GM19468 (cell line): ENCODE measurements around the gene SUFU.
"Not testable (repeated sequence)": the region's sequence is repeated elsewhere in the genome, so short reads cannot be mapped to it uniquely, and the experiment has no call there.

Experiments used
- ATAC-seq: cut with Tn5 transposase; IDR thresholded peaks from one replicate; pipeline ENCODE4 v1.9.1; 2021; ENCODE audit warnings: mild to moderate bottlenecking, moderate library complexity, moderate number of reproducible peaks; ENCODE audit not compliant: unreplicated experiment; ENCODE audit errors: extremely low read depth

Gene SUFU

GRCh38 chr10:102476466-102477141 lies 27.2 kb upstream of the SUFU start:
- ATAC-seq: no peak

- ATAC-seq: no peak
Observed at GRCh38 chr10:102479651-102480050, 24.1 kb upstream of the SUFU start.

- ATAC-seq: no peak
Observed at GRCh38 chr10:102480396-102480795, 23.4 kb upstream of the SUFU start.

GRCh38 chr10:102484021-102484420 lies 19.8 kb upstream of the SUFU start:
- ATAC-seq: no peak

GRCh38 chr10:102485093-102485784 lies 18.5 kb upstream of the SUFU start:
- no peak for ATAC-seq

GRCh38 chr10:102491136-102491535 lies 12.6 kb upstream of the SUFU start:
- ATAC-seq: no peak

GRCh38 chr10:102492344-102492939 lies 11.3 kb upstream of the SUFU start:
- no peak for ATAC-seq

GRCh38 chr10:102492983-102493382 lies 10.8 kb upstream of the SUFU start:
- no peak for ATAC-seq

GRCh38 chr10:102493771-102494170 lies 10.0 kb upstream of the SUFU start:
- ATAC-seq: no peak

- no peak for ATAC-seq
Observed at GRCh38 chr10:102497545-102497944, 6.2 kb upstream of the SUFU start.

GRCh38 chr10:102499356-102499755 lies 4.4 kb upstream of the SUFU start:
- no peak for ATAC-seq

GRCh38 chr10:102500686-102501085 lies 3.1 kb upstream of the SUFU start:
- ATAC-seq: not testable (repeated sequence)

GRCh38 chr10:102501201-102502028 lies 2.4 kb upstream of the SUFU start:
- no peak for ATAC-seq

- peak; percentile 68 for ATAC-seq
Observed at GRCh38 chr10:102502029-102502336, 1.8 kb upstream of the SUFU start.

GRCh38 chr10:102502337-102503151 lies 1.2 kb upstream of the SUFU start, which contains the start of gene ACTR1A:
ACTR1A (minus strand) TSS chr10:102502712; CDS start chr10:102502647, 65 bp downstream.
- peak; percentile 39 for ATAC-seq

GRCh38 chr10:102504179-102504975 lies 605 bp downstream of the SUFU start:
- no peak for ATAC-seq

GRCh38 chr10:102504976-102505300 lies 1.2 kb downstream of the SUFU start:
- no peak for ATAC-seq

- no peak for ATAC-seq
Observed at GRCh38 chr10:102505462-102506115, 1.8 kb downstream of the SUFU start.

GRCh38 chr10:102507521-102507920 lies 3.7 kb downstream of the SUFU start:
- no peak for ATAC-seq
